K562 (cell line): Measurements from ENCODE around the gene ERVH48-1. TPM values are rescaled to one million over a fixed set of nuclear protein-coding genes. Genes with fewer than 3 reads are reported as not detected.

ENCODE experiments used
- C11orf30 ChIP-seq: fragments of 450-650 bp; IDR thresholded peaks from 2 replicates; pipeline ENCODE4 v1.6.1; 2016; ENCODE audit warnings: low read depth, mild to moderate bottlenecking
- CEBPG ChIP-seq, 3 experiments: fragments of 200-800 bp in 1 of 3; sonication (Bioruptor generic) in 1 of 3; sonication (generic) in 1 of 3; formaldehyde crosslinking in 1 of 3; IDR thresholded peaks in 2 of 3; conservative IDR thresholded peaks in 1 of 3; 2 replicates each; pipeline versions ENCODE4 v1.6.1 to v1.8.0; 2016 to 2022; ENCODE audit warnings: missing compliant biosample characterization in 2 of 3, missing genetic modification characterization in 2 of 3, mild to moderate bottlenecking in 1 of 3, missing genetic modification reagents in 1 of 3
- FOXP1 ChIP-seq: sonication (generic); formaldehyde crosslinking; IDR thresholded peaks from 2 replicates; pipeline ENCODE4 v1.8.0; 2022; ENCODE audit warnings: mild to moderate bottlenecking, missing genetic modification reagents
- GABPB1 ChIP-seq: sonication (generic); formaldehyde crosslinking; IDR thresholded peaks from 2 replicates; pipeline ENCODE4 v1.8.0; 2022; ENCODE audit warnings: mild to moderate bottlenecking, missing genetic modification reagents
- GABPB2 ChIP-seq: fragments of 250-450 bp; sonication (Bioruptor Pico); conservative IDR thresholded peaks from 2 replicates; pipeline ENCODE4 v1.5.1; 2021; ENCODE audit warnings: mild to moderate bottlenecking
- HDAC1 ChIP-seq, 2 experiments: fragments of 450-650 bp; IDR thresholded peaks; 2 replicates each; pipeline ENCODE4 v1.6.1; 2016 to 2017; ENCODE audit warnings: inconsistent platforms in 1 of 2, mild to moderate bottlenecking in 1 of 2, moderate library complexity in 1 of 2
- POU5F1 ChIP-seq: fragments of 150-350 bp; IDR thresholded peaks from 2 replicates; pipeline ENCODE4 v1.6.1; 2014; ENCODE audit warnings: borderline replicate concordance, low read length, low read depth, mild to moderate bottlenecking; ENCODE audit not compliant: partially characterized antibody
- SIN3A ChIP-seq, 2 experiments: fragments of 150-350 bp in 1 of 2; IDR thresholded peaks; 2 replicates each; pipeline ENCODE4 v1.6.1; 2011 to 2016; ENCODE audit warnings: borderline replicate concordance in 2 of 2, low read depth in 2 of 2, low read length in 2 of 2, mild to moderate bottlenecking in 2 of 2, moderate library complexity in 2 of 2; ENCODE audit not compliant: control insufficient read depth in 1 of 2
- SREBF1 ChIP-seq: fragments of 150-350 bp; IDR thresholded peaks from 2 replicates; pipeline ENCODE4 v1.6.1; 2014; ENCODE audit warnings: antibody characterized with exemption, low read depth, low read length, borderline replicate concordance
- SRSF1 ChIP-seq: fragments of 200-400 bp; formaldehyde crosslinking; IDR thresholded peaks from 2 replicates; pipeline ENCODE4 v1.6.1; 2017; ENCODE audit warnings: mild to moderate bottlenecking, low read depth, low read length, moderate library complexity
- TAF7 ChIP-seq: fragments of 450-650 bp; IDR thresholded peaks from 2 replicates; pipeline ENCODE4 v1.6.1; 2016; ENCODE audit warnings: missing genetic modification characterization, missing compliant biosample characterization
- U2AF1 ChIP-seq: fragments of 200-400 bp; formaldehyde crosslinking; optimal IDR thresholded peaks from 2 replicates; pipeline ENCODE3; 2017; ENCODE audit warnings: mild to moderate bottlenecking, low read depth, low read length, moderate library complexity
- ZNF134 ChIP-seq: fragments of 250-450 bp; sonication (Bioruptor Pico); conservative IDR thresholded peaks from 2 replicates; pipeline ENCODE4 v1.4.0; 2020
- polyA plus RNA-seq, 8 experiments: library from polyadenylated mRNA; depleted of rRNA in 4 of 8; stranded (reverse) in 5 of 8; unstranded in 3 of 8; fragments of >200 nt; fragmentation: Nextera tagmentation in 2 of 8; fragmentation: Illumina TruSeq in 1 of 8; extraction: Ambion mirVana in 2 of 8; extraction: Trizol in 1 of 8; gene quantifications; 2 replicates each; pipeline versions ENCODE4 v1.2.1 to v1.2.3, GENCODE V29; 2011 to 2014; ENCODE audit warnings: inconsistent platforms in 1 of 8, missing spikeins in 1 of 8
- total RNA-seq, 7 experiments: library from RNA; depleted of rRNA in 6 of 7; stranded (reverse); fragments of >200 nt in 6 of 7; fragmentation: Illumina TruSeq in 2 of 7; extraction: Trizol in 2 of 7; gene quantifications; 2 replicates each; pipeline versions ENCODE4 v1.2.1 to v1.2.3, GENCODE V29; 2011 to 2021; ENCODE audit warnings: low replicate concordance in 1 of 7
- TF ChIP-seq, protein P1 (sequence below), 2 experiments: fragments of 150-350 bp in 1 of 2; IDR thresholded peaks; 2 replicates each; pipeline ENCODE4 v1.6.1; 2012 to 2016; ENCODE audit warnings: low read depth in 2 of 2, low read length in 2 of 2, mild to moderate bottlenecking in 1 of 2, moderate library complexity in 1 of 2
- TF ChIP-seq, protein P2 (sequence below): fragments of 250-450 bp; sonication (Bioruptor Pico); IDR thresholded peaks from 2 replicates; pipeline ENCODE4 v1.8.0; 2021; ENCODE audit warnings: mild to moderate bottlenecking, moderate library complexity
- TF ChIP-seq, protein P3 (sequence below): fragments of 150-350 bp; IDR thresholded peaks from 2 replicates; pipeline ENCODE4 v1.6.1; 2014; ENCODE audit warnings: low read depth, mild to moderate bottlenecking, low read length, borderline replicate concordance

Gene ERVH48-1
- total and polyA plus RNA-seq, 9 of the 15 experiments (the other 6 are each of a cell fraction or from before 2014, with no cell fraction given) = 0.08 to 0.49 (median 0.16) TPM; not detected in 3

DNA sequence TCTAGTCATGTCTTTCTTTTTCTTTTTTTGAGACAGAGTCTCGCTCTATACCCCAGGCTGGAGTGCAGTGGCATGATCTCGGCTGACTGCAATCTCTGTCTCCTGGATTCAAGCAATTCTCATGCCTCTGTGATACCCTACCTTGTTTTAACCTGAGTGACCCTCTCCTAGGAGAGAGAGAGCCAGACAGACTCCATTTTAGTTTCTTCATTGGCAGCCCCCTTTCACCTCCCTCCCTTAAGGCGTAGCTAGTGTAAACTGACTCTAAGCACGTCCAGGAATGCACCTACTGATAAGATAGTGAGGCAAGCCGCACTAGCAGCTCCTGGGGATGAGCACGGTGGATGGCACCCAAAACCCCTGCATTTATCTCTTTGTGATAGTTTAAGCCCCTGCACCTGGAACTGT, 43.8 kb upstream of the ERVH48-1 start (continued):
- TF ChIP-seq, protein P1, sequence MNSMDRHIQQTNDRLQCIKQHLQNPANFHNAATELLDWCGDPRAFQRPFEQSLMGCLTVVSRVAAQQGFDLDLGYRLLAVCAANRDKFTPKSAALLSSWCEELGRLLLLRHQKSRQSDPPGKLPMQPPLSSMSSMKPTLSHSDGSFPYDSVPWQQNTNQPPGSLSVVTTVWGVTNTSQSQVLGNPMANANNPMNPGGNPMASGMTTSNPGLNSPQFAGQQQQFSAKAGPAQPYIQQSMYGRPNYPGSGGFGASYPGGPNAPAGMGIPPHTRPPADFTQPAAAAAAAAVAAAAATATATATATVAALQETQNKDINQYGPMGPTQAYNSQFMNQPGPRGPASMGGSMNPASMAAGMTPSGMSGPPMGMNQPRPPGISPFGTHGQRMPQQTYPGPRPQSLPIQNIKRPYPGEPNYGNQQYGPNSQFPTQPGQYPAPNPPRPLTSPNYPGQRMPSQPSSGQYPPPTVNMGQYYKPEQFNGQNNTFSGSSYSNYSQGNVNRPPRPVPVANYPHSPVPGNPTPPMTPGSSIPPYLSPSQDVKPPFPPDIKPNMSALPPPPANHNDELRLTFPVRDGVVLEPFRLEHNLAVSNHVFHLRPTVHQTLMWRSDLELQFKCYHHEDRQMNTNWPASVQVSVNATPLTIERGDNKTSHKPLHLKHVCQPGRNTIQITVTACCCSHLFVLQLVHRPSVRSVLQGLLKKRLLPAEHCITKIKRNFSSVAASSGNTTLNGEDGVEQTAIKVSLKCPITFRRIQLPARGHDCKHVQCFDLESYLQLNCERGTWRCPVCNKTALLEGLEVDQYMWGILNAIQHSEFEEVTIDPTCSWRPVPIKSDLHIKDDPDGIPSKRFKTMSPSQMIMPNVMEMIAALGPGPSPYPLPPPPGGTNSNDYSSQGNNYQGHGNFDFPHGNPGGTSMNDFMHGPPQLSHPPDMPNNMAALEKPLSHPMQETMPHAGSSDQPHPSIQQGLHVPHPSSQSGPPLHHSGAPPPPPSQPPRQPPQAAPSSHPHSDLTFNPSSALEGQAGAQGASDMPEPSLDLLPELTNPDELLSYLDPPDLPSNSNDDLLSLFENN (IDR thresholded peaks at IDR 0.05; ENCODE audit: low read depth in 2 of 2, low read length in 2 of 2) = no peak
- TF ChIP-seq CEBPG (CRISPR knock-in tag; IDR thresholded peaks at IDR 0.05) (no peak), CEBPG (tag; conservative IDR thresholded peaks at IDR 0.05 in 1 of 2, IDR thresholded peaks at IDR 0.05 in 1 of 2) (no peak), C11orf30 (no peak), TAF7 (tag) (no peak), SREBF1 (no peak), POU5F1 (no peak), U2AF1 (no peak), FOXP1 (no peak), SRSF1 (no peak), ZNF134 (CRISPR knock-in tag) (no peak), HDAC1 (IDR thresholded peaks at IDR 0.05) (peak in 1 of 2 experiments; percentile 45; a peak in 1 of 4 replicates), GABPB2 (CRISPR knock-in tag) (no peak), GABPB1 (no peak), SIN3A (IDR thresholded peaks at IDR 0.05; ENCODE audit: borderline replicate concordance in 2 of 2, control insufficient read depth in 1 of 2, low read depth in 2 of 2, low read length in 2 of 2) (no peak)
- TF ChIP-seq, protein P2, sequence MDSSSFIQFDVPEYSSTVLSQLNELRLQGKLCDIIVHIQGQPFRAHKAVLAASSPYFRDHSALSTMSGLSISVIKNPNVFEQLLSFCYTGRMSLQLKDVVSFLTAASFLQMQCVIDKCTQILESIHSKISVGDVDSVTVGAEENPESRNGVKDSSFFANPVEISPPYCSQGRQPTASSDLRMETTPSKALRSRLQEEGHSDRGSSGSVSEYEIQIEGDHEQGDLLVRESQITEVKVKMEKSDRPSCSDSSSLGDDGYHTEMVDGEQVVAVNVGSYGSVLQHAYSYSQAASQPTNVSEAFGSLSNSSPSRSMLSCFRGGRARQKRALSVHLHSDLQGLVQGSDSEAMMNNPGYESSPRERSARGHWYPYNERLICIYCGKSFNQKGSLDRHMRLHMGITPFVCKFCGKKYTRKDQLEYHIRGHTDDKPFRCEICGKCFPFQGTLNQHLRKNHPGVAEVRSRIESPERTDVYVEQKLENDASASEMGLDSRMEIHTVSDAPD (CRISPR knock-in tag) = no peak
- TF ChIP-seq, protein P3, sequence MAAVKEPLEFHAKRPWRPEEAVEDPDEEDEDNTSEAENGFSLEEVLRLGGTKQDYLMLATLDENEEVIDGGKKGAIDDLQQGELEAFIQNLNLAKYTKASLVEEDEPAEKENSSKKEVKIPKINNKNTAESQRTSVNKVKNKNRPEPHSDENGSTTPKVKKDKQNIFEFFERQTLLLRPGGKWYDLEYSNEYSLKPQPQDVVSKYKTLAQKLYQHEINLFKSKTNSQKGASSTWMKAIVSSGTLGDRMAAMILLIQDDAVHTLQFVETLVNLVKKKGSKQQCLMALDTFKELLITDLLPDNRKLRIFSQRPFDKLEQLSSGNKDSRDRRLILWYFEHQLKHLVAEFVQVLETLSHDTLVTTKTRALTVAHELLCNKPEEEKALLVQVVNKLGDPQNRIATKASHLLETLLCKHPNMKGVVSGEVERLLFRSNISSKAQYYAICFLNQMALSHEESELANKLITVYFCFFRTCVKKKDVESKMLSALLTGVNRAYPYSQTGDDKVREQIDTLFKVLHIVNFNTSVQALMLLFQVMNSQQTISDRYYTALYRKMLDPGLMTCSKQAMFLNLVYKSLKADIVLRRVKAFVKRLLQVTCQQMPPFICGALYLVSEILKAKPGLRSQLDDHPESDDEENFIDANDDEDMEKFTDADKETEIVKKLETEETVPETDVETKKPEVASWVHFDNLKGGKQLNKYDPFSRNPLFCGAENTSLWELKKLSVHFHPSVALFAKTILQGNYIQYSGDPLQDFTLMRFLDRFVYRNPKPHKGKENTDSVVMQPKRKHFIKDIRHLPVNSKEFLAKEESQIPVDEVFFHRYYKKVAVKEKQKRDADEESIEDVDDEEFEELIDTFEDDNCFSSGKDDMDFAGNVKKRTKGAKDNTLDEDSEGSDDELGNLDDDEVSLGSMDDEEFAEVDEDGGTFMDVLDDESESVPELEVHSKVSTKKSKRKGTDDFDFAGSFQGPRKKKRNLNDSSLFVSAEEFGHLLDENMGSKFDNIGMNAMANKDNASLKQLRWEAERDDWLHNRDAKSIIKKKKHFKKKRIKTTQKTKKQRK = no peak
